COR-L47 (cell line): ENCODE results near the gene HIGD1A.

Experiments
- DNase-seq: peaks from one replicate; lab custom pipeline; 2025; lab: John Stamatoyannopoulos, UW

HIGD1A gene

DNA sequence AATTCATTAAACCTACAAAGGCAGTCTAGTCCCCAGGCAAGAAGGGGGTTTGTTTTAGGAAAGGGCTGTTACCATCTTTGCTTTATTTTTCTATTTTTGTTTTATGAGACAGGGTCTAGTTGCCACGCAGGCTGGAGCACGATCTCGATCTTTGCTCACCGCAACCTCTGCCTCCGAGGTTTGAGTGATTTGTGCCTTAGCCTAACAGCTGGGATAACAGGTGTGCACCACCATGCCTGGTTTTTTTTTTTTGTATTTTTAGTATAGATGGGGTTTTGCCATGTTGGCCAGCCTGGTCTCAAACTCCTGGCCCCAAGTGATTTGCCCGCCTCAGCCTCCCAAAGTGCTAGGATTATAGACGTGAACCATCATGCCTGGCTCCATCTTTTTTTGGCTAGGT lies 4.9 kb downstream of the HIGD1A start:
- DNase-seq = no peak

- DNase-seq = no peak
These were observed 7.9 kb downstream of the HIGD1A start for GRCh38 chr3:42796332-42796885.

DNA sequence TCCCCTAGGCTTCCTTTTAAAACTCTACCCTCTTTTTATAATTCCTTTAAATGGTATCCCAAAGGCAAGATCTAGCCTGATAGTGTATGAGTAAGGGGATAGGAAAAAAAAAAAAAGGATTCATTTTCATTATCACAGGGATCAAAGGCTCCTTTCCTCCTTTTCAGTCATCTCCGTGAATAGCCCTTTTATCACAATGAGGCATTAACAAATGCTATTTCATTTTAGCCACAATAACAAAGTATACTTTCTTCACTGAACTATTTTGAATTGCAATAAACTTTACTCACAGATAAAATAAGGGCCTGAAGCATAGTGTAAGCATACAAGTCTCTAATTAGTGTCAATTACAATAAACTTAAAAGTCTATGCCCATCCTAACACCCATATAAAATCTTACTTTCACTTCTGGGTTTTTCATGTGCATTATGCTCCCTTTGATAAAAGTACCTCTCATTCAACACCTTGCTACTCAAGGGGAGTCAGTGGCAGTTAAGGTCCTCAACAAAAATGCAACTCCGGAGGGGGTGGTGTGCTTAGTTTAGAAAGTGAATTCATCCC lies 8.6 kb downstream of the HIGD1A start:
- DNase-seq = no peak

- DNase-seq = no peak
These were observed 13.5 kb downstream of the HIGD1A start for GRCh38 chr3:42790714-42791229.

DNA sequence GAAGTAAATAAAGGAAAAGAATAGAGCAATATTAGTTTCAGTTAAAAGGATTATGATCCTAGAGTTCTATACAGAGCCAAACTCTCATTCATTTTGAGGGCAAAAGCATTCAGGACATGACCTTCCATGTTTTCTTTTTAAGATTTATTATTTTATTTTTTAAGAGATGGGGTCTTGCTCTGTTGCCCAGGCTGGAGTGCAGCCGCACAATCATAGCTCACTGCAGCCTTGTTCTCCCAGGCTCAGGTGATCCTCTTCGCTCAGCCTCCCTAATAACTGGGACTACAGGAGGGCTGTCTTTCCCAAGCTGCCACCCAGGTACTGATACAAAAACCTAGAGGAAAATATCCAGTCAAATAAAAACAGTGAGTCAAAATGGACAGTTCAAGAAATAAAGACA lies 17.7 kb downstream of the HIGD1A start:
- DNase-seq = no peak

GRCh38 chr3:42786212-42786611 lies 18.1 kb downstream of the HIGD1A start:
- no peak for DNase-seq

DNA sequence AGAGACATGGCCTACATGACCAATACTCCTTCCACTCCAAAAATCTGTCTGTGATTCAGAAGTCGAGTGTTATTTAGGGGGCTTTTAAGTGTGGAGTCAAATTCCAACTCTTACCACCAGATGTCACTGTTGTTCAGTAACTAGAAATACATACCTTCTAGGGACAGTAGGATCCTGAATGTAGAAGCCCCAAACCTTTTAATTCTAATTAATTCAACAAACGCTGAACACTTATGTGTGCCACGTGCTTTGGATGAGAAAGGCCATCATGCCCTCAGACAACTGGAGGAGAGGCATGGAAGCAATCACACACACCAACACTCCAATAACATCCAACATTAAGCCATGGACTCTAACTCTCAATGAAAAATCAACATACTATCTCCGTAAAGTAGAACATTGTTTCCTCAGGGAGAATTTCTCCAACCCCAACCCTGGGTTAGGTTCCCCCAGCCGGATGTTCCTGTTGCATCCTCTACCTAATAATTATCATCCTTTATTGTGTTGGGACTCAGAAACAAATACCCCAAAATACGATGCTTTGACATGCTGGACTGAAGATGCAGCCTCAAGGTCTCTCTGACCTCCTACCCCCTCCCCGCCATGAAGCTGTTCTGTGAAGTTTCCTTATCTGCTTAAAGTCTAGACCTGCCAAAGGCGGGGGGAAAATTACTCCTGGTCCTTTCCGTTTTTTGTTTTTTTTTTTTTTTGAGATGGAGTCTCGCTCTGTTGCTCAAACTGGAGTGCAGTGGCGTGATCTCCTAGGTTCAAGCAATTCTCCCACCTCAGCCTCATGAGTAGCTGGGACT lies 23.2 kb downstream of the HIGD1A start:
- peak; percentile 24 for DNase-seq

DNA sequence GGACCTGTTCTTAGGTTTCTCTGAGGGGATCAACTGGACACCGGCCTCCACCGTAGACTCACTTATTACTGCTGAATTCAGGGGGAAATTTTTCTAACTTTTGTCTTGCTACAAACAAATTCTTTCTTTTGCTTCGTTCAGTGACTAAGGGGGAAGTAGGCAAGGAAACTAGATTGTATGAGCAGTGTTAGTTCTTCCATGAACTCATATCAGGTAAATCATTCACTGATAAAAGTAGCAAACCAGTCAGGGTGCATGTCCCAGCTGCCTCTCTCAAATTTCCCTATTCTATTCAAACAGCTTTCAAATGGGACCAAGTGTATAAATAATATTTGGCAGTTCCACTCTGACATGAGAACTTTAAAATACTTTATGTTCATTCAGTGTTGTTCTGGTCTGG lies 23.9 kb downstream of the HIGD1A start:
- no peak for DNase-seq

DNA sequence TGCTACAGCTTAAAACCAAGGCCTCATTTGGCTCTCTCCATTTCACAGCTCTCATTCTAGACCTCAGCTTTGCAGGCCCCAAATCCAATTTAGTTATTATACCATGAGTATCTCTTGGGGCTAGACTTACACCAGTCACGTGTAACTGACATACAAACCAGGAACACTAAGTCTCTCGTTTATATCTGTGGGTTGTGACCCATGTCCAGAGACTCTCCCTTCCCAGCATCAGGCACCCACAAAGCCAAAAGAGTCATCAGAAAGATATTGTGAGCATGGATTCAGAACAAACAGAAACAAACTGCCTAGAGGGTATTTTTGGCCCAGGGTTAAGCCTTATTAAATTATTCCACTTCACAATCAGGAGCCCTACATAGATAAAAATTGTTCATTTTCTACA lies 25.6 kb downstream of the HIGD1A start:
- DNase-seq = no peak

DNA sequence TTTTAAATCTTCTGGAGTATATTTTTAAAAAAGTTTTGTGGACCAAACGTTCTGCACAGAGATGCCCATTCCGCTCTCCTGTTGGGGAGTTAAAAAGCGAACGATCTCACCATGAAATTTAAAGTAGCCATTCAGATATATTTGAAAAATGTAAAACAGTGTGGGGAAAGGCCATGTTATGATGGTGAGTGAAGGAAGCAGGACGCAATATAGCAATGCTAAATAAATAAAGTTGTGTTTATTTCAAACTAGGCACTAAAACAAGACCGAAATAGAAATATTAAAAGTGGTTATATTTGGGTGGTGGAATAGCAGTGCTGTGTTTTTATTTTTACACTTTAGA lies 30.9 kb downstream of the HIGD1A start:
- no peak for DNase-seq

DNA sequence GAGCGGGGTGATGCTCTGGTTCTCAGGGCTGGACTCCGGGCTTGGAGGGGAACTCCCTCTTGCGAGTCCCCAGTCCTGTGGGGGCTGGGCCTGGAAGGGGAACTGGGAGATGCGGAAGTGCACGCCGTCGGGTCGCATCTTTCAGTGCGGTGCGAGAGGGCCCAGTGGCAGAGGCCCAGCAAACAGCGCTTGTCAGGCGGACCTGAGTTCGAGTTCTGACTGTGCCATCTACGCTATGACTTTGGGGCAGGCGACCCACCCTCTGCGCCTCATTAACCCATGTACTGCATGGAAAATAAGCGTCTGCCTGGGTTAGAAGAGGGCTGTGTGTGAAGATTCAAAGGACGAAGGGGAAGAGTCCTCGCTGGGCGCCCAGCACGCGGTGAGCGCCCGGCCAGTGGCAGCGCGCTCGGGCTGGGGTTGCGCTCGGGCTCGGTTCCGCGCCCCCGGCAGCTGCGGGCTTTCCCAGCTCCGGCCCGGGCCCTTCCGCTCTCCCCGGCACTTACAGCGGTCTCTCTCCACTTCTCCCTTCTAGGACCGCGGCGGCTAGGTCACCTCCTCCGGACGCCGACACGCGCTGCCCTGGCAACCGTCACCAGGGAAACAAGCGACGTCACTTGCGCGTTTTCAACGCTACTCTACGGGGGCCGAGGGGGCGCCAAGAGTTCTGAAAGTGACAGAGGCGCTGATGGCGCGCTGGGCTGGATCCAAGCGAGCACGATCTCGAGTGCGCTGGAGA lies 31.5 kb downstream of the HIGD1A start, which contains the start of gene CCDC13:
Gene CCDC13 (minus strand): TSS at position 584 of the 739 bp plus-strand sequence. CDS start 14,908 bp downstream, outside the sequence.
- DNase-seq = peak; percentile 83

- no peak for DNase-seq
These were observed 33.0 kb downstream of the HIGD1A start for GRCh38 chr3:42771271-42771670.

- DNase-seq = no peak
These were observed 34.7 kb downstream of the HIGD1A start for GRCh38 chr3:42769477-42770131.

GRCh38 chr3:42764561-42765295 lies 39.6 kb downstream of the HIGD1A start:
- no peak for DNase-seq

- no peak for DNase-seq
These were observed 40.2 kb downstream of the HIGD1A start for GRCh38 chr3:42764115-42764514.

GRCh38 chr3:42763021-42763420 lies 41.3 kb downstream of the HIGD1A start:
- DNase-seq = no peak

DNA sequence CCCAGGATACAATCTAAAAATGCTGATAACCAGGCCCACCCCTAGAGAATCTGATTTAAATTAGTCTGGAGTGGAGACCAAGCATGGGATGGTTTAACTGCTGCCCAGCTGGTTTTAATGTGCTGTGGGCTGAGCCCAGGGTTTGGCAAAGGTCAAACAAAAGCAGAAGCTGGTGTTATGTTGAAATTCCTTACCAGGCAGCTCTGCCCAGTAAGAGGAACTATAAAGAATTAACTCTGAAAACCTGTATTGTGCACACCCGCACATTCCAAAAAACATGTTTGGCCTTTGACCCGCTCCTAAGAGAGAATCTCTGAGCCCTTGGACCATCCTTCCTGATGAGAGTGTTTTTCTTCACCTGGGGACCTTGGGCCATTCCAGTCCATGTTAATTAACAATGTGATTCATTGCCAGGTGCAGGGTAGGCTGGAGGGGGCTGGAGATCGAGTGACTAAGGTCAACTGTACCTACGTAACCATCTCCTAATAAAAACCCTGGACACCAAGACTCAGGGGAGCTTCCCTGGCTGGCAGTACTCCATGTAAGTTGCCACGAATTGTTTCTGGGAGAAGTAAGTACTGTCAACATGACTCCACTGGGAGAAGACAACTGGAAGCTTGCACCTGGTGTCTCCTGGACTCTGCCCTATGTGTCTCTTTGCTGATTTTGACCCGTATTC lies 42.1 kb downstream of the HIGD1A start:
- DNase-seq = no peak

- DNase-seq = no peak
These were observed 46.2 kb downstream of the HIGD1A start for GRCh38 chr3:42758126-42758525.

DNA sequence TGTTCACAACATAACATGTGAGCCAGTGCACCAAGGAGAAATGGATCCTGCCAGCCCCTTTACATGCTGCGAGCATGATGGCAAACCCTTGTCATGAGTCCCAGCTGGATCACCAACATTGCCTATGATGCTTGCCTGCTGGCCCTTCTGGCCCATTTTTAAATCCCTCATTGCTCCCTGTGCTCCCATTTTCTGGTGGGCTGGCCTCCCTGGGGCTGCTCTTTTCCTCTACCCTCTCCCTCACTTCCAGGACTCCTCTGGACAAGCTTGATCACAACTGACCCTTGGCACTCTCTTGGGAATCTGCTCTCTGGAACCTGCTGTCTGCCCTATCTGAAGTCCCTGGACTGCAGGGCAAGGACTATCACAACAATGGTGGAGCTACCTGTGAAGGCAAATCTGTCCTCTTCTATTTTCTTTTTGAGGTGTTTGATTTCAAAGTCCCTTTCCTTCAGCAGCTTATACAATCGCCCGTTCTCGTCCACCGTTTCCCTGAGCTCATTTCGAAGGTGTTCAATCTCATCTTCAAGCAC lies 47.5 kb downstream of the HIGD1A start:
- no peak for DNase-seq
